Anterior cingulate cortex (tissue), 58 donors: Measurements from ENCODE around the gene RUNX2.

ENCODE experiments used
- DNase-seq, 58 donors: peaks; one replicate each; lab custom pipeline; 2025; lab: John Stamatoyannopoulos, UW

Gene RUNX2

DNA sequence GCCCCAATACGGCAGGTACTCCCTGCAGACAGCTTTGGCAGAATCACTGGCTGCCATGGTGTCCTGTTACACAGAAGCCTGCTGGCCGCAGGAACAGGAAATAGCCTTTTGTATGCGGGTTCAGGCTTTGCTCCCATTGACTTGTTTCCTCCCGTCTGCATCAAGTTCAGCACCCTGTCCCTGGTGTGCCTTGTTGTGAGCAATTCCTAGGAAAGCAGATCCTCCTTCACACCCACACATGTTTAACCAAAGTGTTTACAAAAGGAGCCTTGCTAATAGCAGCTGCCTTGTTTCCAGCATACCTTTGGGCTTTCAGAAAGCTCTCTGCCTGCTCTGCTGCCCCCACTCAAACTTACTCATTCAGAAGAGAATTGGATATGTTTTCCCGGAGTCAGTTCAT lies 176.8 kb downstream of the RUNX2 start:
- DNase-seq, result no peak

DNA sequence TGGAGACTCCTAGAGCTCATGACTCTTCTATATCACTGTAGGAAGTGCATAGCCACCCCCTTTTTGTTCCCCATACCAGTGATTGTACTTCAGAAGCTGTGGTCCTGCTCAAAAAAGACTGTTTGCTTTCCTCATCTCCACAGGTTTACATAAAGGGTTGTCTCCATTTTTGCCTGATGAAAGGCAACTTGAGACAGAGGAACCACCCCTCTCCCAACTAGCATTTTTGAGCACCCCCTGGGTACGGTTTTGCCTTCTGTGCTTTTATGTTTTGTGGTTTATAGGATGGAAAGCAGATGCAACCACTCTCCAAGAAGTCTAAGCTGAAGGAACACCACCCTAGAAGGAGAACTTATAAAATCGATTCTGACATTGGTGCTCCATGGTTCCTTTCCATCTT lies 177.3 kb downstream of the RUNX2 start:
- DNase-seq, result no peak

DNA sequence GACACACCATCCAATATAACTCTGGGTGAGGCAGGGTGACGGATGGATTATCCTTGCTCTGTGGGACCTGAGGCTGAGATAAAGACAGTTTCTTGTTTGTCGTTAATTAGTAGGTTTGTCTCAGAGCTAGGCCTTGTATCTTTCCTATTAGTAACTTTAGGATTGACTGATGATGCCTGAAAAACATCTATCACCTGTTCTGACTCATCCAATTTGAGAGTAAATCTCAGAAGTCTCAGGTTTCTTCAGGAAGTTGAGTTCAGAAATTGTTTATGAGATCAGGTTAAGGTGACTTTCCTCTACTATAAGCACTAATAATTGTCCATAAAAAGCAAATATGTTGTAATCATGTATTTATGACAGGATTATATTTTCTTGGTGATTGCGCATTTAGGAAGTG lies 179.1 kb downstream of the RUNX2 start:
- no peak for DNase-seq

DNA sequence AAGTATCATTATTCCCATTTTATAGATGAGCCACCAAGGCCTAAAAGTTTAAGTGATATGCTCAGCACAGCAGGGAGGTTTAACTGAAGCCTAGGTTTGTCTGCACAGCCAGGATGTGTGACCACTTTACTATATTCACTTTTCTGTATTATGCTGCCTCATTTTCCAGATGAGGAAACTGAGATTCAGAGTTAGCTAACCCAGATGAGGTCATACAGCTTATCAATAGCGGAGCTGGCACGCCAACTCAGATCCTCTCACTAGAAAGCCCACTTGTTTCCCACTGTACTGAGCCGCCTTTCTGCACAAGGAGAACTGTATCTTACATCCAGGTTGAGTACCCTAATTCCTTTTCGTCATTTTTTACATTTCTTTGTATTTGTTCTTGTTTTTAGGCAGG lies 181.3 kb downstream of the RUNX2 start:
- no peak for DNase-seq

DNA sequence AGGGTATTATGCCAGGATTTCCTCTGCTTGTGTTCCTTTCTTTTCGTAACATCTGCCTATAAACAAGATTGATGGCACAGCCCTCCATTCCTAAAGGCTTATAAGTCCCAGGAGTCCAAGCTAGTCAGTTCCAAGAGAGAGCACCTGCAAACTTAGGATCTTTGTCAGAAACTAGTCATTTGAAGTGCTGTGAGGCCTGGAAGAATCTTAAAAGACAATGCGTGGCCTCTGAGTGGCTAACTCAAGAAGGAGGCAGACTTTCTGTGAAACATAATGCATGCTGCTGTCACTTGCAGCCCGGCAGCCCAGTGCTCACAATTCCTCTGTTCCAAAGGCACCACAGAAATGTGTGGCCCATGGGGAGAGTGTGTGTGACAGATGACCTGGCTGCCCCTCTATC lies 184.6 kb downstream of the RUNX2 start:
- DNase-seq, result no peak

DNA sequence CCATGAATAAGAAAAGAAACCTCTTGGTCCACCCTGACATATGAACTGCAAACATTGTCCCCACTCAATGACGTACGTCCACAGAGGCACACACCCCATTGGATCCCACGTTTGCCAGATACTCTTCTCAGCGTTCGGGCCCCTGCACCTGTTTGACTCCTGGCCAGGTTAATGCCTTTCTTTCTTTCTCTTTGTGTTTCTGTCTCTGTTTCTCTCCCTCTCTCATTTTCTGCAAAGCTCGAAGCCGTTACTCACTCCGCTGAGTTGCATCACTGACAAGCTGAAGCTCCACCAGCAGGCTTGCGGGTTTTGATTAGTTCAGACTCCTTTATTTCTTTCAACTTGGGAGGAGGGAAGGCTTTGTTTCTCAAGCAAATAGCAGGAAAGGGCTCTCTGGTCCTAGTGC lies 185.1 kb downstream of the RUNX2 start:
- no peak for DNase-seq

DNA sequence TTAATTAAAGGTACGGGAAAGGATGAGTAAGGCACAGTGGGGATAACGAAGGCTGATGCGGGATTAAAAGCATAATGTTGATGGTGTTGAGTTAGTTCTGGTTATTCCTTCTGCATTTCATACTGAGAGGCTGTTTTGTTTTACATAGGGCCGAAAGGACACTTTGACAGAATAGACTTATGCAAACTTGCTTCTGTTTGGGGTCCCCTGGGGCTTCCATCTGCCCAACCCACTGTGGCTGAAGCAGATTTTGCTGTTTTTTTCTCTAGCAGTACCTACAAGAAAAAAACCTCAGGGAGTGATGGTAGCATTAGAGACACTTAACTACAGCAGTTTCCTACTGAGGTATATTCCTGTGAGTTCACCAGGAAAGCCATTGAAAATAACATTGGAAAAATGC lies 185.7 kb downstream of the RUNX2 start:
- DNase-seq, result no peak

DNA sequence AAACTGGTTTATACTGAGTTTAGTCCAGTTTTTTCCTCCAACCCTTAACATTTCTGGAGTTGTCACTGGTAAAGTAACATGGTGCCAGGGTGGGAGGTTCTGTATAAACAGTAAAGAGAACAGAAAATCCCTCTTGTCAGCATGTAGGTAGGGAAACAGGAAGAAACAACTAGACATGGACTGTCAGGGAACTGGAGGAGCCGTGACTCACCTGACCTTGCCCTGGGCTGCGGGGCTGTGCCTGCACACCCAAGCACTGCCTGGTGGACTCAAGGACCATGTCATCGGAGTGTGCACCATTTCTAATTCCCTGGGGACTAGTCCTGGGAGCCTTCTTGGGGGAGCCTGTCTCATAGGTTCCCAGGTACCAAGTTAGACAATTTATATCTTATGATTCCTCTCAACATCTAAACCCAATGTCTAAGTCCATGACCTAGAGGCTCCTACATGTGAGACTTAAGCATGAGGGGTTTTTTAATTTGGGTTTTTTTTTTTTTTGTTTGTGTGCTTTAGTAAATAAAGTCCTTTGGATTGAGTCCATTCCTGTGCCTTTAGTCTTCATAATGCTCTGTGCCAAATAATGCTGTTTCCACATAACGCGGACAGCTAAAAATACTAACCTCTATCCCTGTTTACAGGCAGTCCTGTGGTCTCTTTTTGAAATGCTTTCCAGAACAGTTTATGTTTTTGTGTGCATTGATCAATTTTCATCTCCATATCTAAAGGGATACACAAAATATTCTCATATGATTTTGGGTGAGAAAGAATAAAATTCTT lies 186.5 kb downstream of the RUNX2 start:
- no peak for DNase-seq

DNA sequence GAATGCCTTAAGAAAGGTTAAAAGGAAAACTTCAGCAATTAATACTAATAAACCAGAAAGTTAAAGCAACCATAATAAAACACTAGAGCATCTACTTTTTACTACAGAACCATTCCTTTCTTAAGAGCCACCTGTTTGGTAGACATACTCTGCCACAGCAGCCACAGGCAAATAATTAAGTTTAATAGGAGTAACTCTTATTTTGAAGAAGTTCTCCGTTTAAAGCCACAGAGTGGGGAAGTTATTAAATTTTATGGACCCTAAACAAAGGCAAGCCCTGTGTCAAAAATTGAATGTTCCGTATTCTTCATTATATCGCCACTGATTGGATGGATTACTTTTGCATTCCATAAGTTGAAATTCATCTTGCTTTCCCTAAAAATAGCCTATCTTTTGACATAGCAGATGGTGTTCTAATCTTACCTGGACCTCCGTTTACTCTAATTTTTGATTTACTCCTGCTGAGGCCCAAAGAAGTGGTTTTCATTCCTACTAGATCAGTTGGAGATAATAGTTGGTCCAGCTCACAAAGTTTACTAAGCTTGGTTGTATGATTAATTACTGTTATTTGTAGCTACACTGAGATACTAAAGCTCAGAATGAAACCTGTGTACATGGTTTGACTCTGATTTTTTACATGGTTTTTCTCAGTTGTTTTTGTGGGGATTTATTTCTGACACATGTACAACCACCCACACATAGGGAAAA lies 190.0 kb downstream of the RUNX2 start:
- no peak for DNase-seq

DNA sequence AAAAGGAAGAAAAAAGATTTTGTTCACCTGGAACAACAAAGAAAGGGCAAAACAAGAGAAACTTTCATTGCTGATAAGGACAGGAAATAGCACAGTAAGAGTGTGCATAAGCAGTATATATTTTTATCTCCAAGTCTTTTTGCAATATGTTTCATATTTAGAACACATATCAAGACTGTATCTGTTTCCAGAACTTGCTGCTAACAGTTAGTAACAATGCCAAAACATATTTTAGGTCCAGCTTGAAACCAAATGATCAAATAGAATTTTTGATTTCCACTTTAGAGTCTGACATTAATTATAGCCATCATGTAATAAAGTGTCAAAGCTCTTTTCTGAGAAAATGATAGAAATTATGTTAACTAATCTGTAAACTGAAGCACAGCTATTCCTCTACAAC lies 193.1 kb downstream of the RUNX2 start:
- no peak for DNase-seq

GRCh38 chr6:45522486-45522885 lies 194.4 kb downstream of the RUNX2 start:
- no peak for DNase-seq

GRCh38 chr6:45527210-45527609 lies 199.1 kb downstream of the RUNX2 start:
- DNase-seq, result no peak

GRCh38 chr6:45531999-45532595 lies 204.0 kb downstream of the RUNX2 start:
- DNase-seq, result no peak

- DNase-seq, result no peak
Observed at GRCh38 chr6:45532721-45533210, 204.6 kb downstream of the RUNX2 start.

DNA sequence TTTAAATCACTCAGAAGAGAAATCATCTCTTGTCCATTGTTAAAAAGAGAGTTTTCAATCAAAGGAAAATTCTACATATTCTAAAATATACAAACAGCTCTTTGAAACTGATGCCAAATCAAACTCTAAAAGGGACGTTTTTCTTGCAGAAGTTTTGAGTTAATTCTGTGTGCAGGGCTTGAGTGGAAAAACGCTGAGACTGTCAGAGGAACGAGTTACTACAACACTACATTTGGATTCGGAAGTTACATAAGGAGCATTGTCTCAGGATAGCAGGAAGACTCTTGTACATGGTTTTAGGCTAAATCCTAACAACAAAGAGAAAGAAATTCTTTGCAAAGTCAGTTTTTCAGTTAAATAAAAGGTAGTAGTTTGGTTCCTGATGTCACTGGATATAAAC lies 205.3 kb downstream of the RUNX2 start:
- peak in 2 of 58 donors; percentile 5 to 19 for DNase-seq

GRCh38 chr6:45535933-45536332 lies 207.8 kb downstream of the RUNX2 start:
- no peak for DNase-seq

DNA sequence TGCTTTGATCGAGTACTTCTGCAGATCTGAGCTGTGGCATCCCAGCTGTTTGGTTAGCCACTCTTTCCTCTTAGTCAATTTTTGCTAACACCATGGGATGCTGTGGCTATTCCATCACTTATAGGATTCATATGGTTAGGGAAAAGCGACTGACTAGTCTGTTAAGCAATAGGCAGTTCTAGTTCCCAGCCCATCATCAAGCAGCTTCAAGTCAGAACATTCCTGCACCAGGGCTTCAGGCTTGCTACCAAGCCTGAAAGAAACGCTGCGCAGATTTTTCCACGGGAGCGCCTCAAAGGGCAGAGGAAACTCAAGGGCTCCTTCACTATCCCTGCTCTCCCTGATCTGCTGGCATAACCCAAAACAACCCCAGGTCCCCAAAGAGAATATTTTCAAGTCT lies 209.4 kb downstream of the RUNX2 start:
- DNase-seq, result no peak

DNA sequence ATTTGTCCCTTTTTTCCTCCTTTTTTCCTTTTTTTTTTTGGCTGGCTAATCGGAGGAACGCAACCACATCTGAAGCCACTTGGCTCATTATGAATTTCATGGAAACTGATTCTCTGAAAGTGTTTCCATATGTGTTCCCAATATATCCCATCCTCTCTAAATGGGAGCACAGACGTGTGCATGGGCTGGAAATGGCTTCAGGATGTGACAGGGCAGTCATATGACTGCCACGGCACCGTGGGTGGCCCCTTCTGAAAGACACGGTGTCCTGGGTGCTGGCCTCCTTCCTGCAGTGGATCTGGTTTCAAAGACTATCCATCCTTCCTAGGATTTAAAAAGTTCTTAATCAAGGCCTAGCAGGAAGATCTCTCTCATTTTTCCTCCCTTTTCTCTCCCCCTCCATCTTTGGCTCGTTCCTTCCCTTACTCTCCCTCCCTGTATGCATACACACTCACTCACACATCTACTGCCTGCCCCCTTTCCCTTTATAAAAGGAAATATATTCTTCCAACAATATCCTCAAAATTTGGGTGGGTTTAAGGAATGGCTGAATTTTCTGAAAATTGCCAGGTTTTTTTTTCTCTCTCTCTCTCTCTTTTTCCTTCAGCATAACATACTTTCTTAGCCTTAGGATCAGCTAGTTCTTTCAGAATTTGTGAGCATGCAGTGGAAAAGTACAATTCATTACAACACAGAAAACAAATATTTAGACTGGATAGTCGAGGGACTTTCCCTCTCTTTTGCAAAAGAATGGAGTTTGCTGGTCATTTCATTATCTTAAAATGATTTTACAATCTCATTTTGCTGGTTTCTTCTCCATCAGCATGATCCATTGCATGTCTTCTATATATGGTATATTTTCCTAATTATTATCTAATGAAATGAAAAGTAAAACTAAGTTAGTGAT lies 210.8 kb downstream of the RUNX2 start:
- peak in 3 of 58 donors; percentile 1 to 4 (median 3) for DNase-seq

GRCh38 chr6:45540375-45540920 lies 212.3 kb downstream of the RUNX2 start:
- DNase-seq, result no peak

GRCh38 chr6:45541934-45542333 lies 213.8 kb downstream of the RUNX2 start:
- no peak for DNase-seq
